Stimulated activated naive CD8-positive, alpha-beta T cell treated with anti-CD3 and anti-CD28 coated beads, Interleukin-15, amount 100 ng/mL, for 72 hours (primary cell): ENCODE measurements around the gene TMPRSS9.
A peak's percentile ranks its signal among the peaks of the same experiment; 100 is the strongest.
"Not testable (repeated sequence)": the region's sequence is repeated elsewhere in the genome, so short reads cannot be mapped to it uniquely, and the experiment has no call there.

Experiments used
- ATAC-seq: fragments of 150-1000 bp; cut with Tn5 transposase; 2 replicates; pipeline ENCODE4 v1.10.0; 2021; ENCODE audit warnings: mild to moderate bottlenecking, moderate library complexity
- DNase-seq, 2 donors: peaks; one replicate each; pipeline ENCODE4 v3.0.0; 2021 to 2022
- H3K27ac Mint-ChIP-seq, 2 donors: one replicate each; pipeline ENCODE4 v1.8.0; 2022; ENCODE audit warnings: mild to moderate bottlenecking in 2 of 2, mixed read lengths in 2 of 2, moderate library complexity in 2 of 2
- H3K27me3 Mint-ChIP-seq: one replicate; pipeline ENCODE4 v1.8.0; 2022; ENCODE audit warnings: mixed read lengths
- H3K4me1 Mint-ChIP-seq: one replicate; pipeline ENCODE4 v1.8.0; 2022; ENCODE audit warnings: mild to moderate bottlenecking, mixed read lengths
- H3K4me3 Mint-ChIP-seq, 2 donors: one replicate each; pipeline ENCODE4 v1.8.0; 2022; ENCODE audit warnings: mild to moderate bottlenecking in 2 of 2, mixed read lengths in 2 of 2, moderate library complexity in 1 of 2
- H3K9me3 Mint-ChIP-seq, 2 donors: one replicate each; pipeline ENCODE4 v1.8.0; 2022; ENCODE audit warnings: mixed read lengths in 2 of 2

The TMPRSS9 gene

DNA sequence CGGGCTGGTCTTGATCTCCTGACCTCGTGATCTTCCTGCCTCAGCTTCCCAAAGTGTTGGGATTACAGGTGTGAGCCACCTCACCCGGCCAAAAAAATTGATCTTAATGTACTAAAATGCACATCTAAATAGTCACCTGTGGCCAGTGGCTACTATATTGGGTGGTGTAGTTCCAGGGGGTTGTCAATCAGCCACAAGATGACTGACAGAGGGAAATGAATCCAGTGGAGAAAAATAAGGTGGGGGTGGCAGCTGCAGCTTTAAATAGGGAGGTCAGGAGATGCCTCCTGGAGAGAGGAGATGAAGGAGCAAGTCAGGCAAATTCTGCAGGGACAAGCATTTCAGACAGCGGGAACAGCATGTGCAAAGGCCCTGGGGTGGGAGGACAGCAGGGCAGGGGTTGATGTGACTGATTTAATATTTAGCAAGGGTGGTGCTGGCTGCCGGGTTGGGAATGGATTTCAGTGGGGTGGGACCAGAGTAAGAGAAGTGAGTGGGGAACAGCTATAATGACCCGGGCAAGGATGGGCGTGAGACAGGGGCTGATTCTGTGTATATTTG is 49.4 kb downstream of the TMPRSS9 start:
- H3K4me1 Mint-ChIP-seq: no peaks in the 10 kb centered on the region
- no peak overlapping the region for H3K27ac Mint-ChIP-seq

DNA sequence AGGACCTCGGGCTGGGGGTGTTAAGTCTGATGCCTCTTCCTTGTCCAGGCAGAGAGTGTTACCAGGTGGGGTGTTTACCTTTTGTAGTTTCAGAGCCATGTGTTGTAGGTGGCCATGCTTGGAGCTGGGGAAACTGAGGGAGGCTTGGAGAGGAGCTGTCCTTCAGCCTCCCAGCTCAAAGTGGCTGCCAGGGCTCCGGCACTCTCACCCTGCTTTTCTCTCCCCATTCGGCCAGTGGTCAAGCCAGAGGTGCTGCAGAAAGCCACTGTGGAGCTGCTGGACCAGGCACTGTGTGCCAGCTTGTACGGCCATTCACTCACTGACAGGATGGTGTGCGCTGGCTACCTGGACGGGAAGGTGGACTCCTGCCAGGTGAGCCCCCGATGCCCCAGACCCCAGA is 50.0 kb downstream of the TMPRSS9 start:
- Mint-ChIP-seq H3K9me3 (peaks cover 0 to 7% of the 10 kb centered on the region in 2 donors), H3K27ac (no peak overlapping the region), H3K27me3 (peaks cover 19% of the 10 kb centered on the region), H3K4me3 (no peak overlapping the region), H3K4me1 (no peaks in the 10 kb centered on the region)
- DNase-seq (no peak), ATAC-seq (no peak)

More for the DNA sequence above, 49.4 kb downstream of the TMPRSS9 start:
- Mint-ChIP-seq H3K27me3 (peaks cover 19% of the 10 kb centered on the region), H3K9me3 (peaks cover 0 to 7% of the 10 kb centered on the region in 2 donors), H3K4me3 (no peak overlapping the region)
- DNase-seq: no peak
- ATAC-seq: no peak

DNA sequence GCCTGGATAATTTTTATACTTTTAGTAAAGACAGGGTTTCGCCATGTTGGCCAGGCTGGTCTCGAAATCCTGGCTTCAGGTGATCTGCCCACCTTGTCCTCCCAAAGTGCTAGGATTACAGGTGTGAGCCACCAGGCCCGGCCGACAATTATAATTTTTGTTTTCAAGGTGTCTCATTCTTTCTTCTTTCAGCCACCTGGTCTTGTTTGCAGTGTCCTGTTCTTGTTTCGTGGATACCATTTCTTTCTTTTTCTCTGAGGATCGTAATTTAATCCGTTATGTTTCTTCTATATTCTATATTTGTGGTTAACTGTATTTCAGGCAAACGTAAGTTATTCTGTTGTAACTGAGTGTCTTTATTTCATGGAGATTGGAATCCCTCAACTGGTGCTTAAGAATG is 51.6 kb downstream of the TMPRSS9 start:
- Mint-ChIP-seq H3K9me3 (peaks cover 0 to 7% of the 10 kb centered on the region in 2 donors), H3K27ac (no peak overlapping the region), H3K4me1 (no peaks in the 10 kb centered on the region), H3K27me3 (peaks cover 19% of the 10 kb centered on the region), H3K4me3 (no peak overlapping the region)
- no peak for DNase-seq
- ATAC-seq: no peak

- peaks cover 19% of the 10 kb centered on the region for H3K27me3 Mint-ChIP-seq
- H3K4me3 Mint-ChIP-seq: no peak overlapping the region
- peaks cover 0 to 7% of the 10 kb centered on the region in 2 donors for H3K9me3 Mint-ChIP-seq
- no peak for ATAC-seq
- H3K4me1 Mint-ChIP-seq: no peaks in the 10 kb centered on the region
- no peak overlapping the region for H3K27ac Mint-ChIP-seq
- no peak for DNase-seq
These were observed 52.4 kb downstream of the TMPRSS9 start for GRCh38 chr19:2412449-2412848.

- Mint-ChIP-seq H3K4me3 (no peak overlapping the region), H3K4me1 (no peaks in the 10 kb centered on the region), H3K27ac (no peak overlapping the region), H3K27me3 (peaks cover 19% of the 10 kb centered on the region), H3K9me3 (peaks cover 0 to 7% of the 10 kb centered on the region in 2 donors)
- ATAC-seq: no peak
- DNase-seq: no peak
These were observed 53.1 kb downstream of the TMPRSS9 start for GRCh38 chr19:2413159-2413558.

GRCh38 chr19:2413629-2414028 is 53.6 kb downstream of the TMPRSS9 start:
- Mint-ChIP-seq H3K9me3 (peaks cover 0 to 7% of the 10 kb centered on the region in 2 donors), H3K4me1 (no peaks in the 10 kb centered on the region), H3K27ac (no peak overlapping the region), H3K4me3 (no peak overlapping the region), H3K27me3 (peaks cover 19% of the 10 kb centered on the region)
- ATAC-seq (no peak), DNase-seq (no peak)

GRCh38 chr19:2415281-2415972 is 55.4 kb downstream of the TMPRSS9 start:
- Mint-ChIP-seq H3K4me3 (no peak overlapping the region), H3K27ac (no peak overlapping the region), H3K4me1 (no peaks in the 10 kb centered on the region), H3K27me3 (peaks cover 5% of the 10 kb centered on the region), H3K9me3 (no peaks in the 10 kb centered on the region)
- DNase-seq (no peak), ATAC-seq (no peak)

- no peak overlapping the region for H3K27ac Mint-ChIP-seq
- no peak for DNase-seq
- no peaks in the 10 kb centered on the region for H3K27me3 Mint-ChIP-seq
- H3K9me3 Mint-ChIP-seq: no peaks in the 10 kb centered on the region
- no peak for ATAC-seq
- H3K4me3 Mint-ChIP-seq: no peak overlapping the region
- H3K4me1 Mint-ChIP-seq: no peaks in the 10 kb centered on the region
These were observed 55.9 kb downstream of the TMPRSS9 start for GRCh38 chr19:2415973-2416319.

- no peaks in the 10 kb centered on the region for H3K27me3 Mint-ChIP-seq
- DNase-seq: no peak
- peak overlapping the region in 1 of 2 donors; percentile 63 for H3K27ac Mint-ChIP-seq
- no peaks in the 10 kb centered on the region for H3K9me3 Mint-ChIP-seq
- H3K4me1 Mint-ChIP-seq: no peaks in the 10 kb centered on the region
- peak; percentile 26 for ATAC-seq
- no peak overlapping the region for H3K4me3 Mint-ChIP-seq
These were observed 56.4 kb downstream of the TMPRSS9 start for GRCh38 chr19:2416321-2417097.

DNA sequence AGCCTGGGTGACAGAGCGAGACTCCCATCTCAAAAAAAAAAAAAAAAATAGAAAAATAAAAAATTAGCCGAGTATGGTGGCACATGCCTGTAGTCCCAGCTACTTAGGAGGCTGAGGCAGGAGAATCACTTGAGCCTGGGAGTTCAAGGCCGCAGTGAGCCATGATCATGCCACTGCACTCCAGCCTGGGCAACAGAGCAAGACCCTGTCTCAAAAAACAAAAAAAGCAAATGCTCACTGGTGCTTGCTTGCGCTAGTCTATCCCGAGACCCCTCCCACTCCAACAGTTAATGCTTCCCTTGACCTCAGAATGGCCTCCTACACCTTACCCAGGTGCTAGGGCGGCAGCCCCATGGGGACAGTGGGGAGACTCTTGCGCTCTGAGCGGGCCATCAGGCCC is 57.4 kb downstream of the TMPRSS9 start:
- not testable (repeated sequence) for H3K4me1 Mint-ChIP-seq, ATAC-seq, H3K27ac Mint-ChIP-seq, H3K9me3 Mint-ChIP-seq, DNase-seq, H3K4me3 Mint-ChIP-seq, H3K27me3 Mint-ChIP-seq

- DNase-seq: no peak
- H3K9me3 Mint-ChIP-seq: no peaks in the 10 kb centered on the region
- no peak for ATAC-seq
- no peaks in the 10 kb centered on the region for H3K4me1 Mint-ChIP-seq
- H3K4me3 Mint-ChIP-seq: no peak overlapping the region
- no peak overlapping the region for H3K27ac Mint-ChIP-seq
- H3K27me3 Mint-ChIP-seq: no peaks in the 10 kb centered on the region
These were observed 57.9 kb downstream of the TMPRSS9 start for GRCh38 chr19:2417881-2418406.

DNA sequence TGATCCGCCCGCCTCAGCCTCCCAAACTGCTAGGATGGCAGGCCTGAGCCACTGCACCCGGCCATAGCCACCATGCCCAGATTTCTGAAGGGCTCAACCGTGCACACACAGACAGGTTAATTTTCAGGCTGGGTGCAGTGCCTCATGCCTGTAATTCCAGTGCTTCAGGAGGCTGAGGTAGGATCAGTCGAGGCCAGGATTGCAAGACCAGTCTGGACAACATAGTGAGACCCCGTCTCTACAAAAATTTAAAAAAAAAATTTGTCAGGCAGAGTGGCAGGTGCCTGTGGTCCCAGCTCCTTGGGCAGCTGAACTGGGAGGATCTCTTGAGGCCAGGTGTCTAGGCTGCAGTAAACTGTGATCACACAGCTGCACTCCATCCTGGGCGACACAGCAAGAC is 59.7 kb downstream of the TMPRSS9 start:
- H3K27me3 Mint-ChIP-seq: no peaks in the 10 kb centered on the region
- ATAC-seq (no peak), DNase-seq (no peak)
- H3K9me3 Mint-ChIP-seq: no peaks in the 10 kb centered on the region
- H3K27ac Mint-ChIP-seq: no peak overlapping the region
- no peaks in the 10 kb centered on the region for H3K4me1 Mint-ChIP-seq
- H3K4me3 Mint-ChIP-seq: no peak overlapping the region

- Mint-ChIP-seq H3K27ac (no peak overlapping the region), H3K9me3 (no peaks in the 10 kb centered on the region), H3K27me3 (no peaks in the 10 kb centered on the region), H3K4me1 (no peaks in the 10 kb centered on the region), H3K4me3 (no peak overlapping the region)
- ATAC-seq: no peak
- no peak for DNase-seq
These were observed 60.4 kb downstream of the TMPRSS9 start for GRCh38 chr19:2420490-2420889.

DNA sequence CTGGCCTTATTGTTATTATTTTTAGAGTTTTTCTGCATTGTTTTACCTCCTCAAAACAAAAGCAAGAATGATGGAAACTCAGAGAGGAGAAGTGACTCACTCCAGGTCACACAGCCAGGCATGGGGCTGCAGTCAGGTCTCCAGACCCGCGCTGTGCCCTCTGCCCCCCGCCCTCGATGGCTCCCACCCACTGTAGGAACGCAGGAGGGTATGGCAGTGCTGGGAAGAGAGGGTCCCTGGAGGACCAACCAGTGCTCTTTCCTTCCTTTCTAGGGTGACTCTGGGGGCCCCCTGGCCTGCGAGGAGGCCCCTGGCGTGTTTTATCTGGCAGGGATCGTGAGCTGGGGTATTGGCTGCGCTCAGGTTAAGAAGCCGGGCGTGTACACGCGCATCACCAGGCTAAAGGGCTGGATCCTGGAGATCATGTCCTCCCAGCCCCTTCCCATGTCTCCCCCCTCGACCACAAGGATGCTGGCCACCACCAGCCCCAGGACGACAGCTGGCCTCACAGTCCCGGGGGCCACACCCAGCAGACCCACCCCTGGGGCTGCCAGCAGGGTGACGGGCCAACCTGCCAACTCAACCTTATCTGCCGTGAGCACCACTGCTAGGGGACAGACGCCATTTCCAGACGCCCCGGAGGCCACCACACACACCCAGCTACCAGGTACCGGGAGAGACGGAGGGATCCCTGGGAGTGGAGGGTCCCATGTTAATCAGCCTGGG is 61.7 kb downstream of the TMPRSS9 start:
- no peaks in the 10 kb centered on the region for H3K9me3 Mint-ChIP-seq
- H3K4me3 Mint-ChIP-seq: no peak overlapping the region
- H3K27ac Mint-ChIP-seq: peak overlapping the region; percentile 7 to 88
- no peaks in the 10 kb centered on the region for H3K27me3 Mint-ChIP-seq
- H3K4me1 Mint-ChIP-seq: peaks cover 12% of the 10 kb centered on the region
- ATAC-seq: no peak
- DNase-seq: no peak

DNA sequence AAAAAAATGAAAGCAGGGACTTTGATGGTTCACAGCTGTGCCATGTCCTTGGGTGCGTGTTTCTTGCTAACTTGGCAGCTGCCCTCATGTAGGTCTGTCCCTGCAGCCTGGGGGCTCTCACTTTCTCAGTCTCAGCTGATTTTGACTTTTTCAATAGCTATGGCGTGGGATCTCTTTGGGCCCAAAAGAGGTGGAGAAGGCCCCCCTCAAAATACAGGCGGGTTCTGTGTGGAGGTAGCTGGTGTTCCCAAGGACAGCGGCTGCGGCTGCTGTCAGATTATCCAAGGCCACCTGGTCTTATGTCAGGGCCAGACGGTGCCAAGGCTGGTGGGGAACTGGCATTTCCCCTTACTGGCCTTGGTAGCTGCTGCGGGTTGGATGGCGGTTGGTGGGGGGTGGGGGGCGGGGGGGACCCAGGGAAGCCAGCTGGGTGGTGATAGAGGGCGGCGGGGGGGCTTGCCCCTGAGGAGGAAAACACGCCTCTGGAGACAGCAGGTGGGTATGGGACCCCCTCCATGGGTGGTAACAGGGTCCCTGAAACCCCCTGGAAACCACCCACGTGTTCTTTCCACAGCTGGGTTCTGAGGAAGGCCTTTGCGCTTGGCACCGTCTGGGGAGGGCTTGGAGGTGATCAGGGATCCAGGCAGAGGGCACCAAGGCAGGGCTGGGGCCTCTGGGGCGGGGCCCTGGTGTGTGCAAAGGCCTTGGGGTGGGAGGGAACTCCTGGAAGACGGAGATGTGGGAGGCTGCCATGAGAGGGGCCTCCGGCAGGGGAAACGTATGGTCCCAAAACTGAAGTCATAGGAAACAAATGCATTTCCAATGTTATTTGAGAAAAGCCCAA is 63.2 kb downstream of the TMPRSS9 start:
- Mint-ChIP-seq H3K27me3 (no peaks in the 10 kb centered on the region), H3K27ac (peak overlapping the region; percentile 19 to 42), H3K4me3 (no peak overlapping the region), H3K4me1 (peaks cover 26% of the 10 kb centered on the region), H3K9me3 (no peaks in the 10 kb centered on the region)
- DNase-seq (no peak), ATAC-seq (no peak)
